ENCODE data around the gene GOLGA6L7. TPM values are rescaled to one million over a fixed set of nuclear protein-coding genes. Genes with fewer than 3 reads are reported as not detected.

GOLGA6L7 gene
- total and polyA plus RNA-seq, 2 of the 4 experiments (the other 2 are of a cell fraction): not detected

- no peak overlapping the region for H3K27ac ChIP-seq (ENCODE audit: insufficient read depth, low read length)
- H4K20me1 ChIP-seq (ENCODE audit: insufficient read depth, low read length): no peaks in the 10 kb centered on the region
- intact Hi-C loops (cut with micrococcal nuclease) (no loop called here), dilution Hi-C loops (cut with HindIII; ENCODE audit: low sequenced_read_pairs, unreplicated experiment) (no loop called here), in situ Hi-C loops (cut with MboI; ENCODE audit: low sequenced_read_pairs) (no loop called here)
- H2BK5ac ChIP-seq (ENCODE audit: low read depth, low read length, poor library complexity, severe bottlenecking): no peak overlapping the region
- H3K18ac ChIP-seq (ENCODE audit: low read depth, low read length): no peak overlapping the region
- no peak overlapping the region for H3K23ac ChIP-seq (ENCODE audit: low read depth, low read length)
- no peak overlapping the region for H4K8ac ChIP-seq (ENCODE audit: low read depth in 2 of 2, low read length in 2 of 2)
- BruUV-seq (replicated peaks): no TSS peak
- ChIA-PET POLR2A (ENCODE audit: unreplicated experiment) (no interaction called here), CTCF (interaction anchor here (0.6 kb wide), 1 partner anchor 949 kb away, joined by 4 read pairs; no protein-coding TSS in a partner anchor)
- no peak overlapping the region for H3K14ac ChIP-seq (replicated peaks; ENCODE audit: low read depth, low read length)
- no peaks in the 10 kb centered on the region for H3K79me1 ChIP-seq (ENCODE audit: low read depth in 1 of 2, low read length in 2 of 2)
- no peak for ATAC-seq (ENCODE audit: low read depth)
- DNase-seq: no peak
- no peak overlapping the region for H2BK20ac ChIP-seq (ENCODE audit: low read depth, low read length)
- H3K4ac ChIP-seq (ENCODE audit: low read depth, low read length): no peak overlapping the region
- no peak overlapping the region for H2BK120ac ChIP-seq (ENCODE audit: low read depth, low read length)
- no peak overlapping the region for H4K5ac ChIP-seq (ENCODE audit: low read depth, low read length)
- H3K56ac ChIP-seq (ENCODE audit: extremely low read depth, insufficient read depth, low read length): no peak overlapping the region
- H3K4me1 ChIP-seq (ENCODE audit: control insufficient read depth, insufficient read depth, low read length): no peaks in the 10 kb centered on the region; the same call in 1 of the 2 replicates
- H3K9me3 ChIP-seq (ENCODE audit: control insufficient read depth, insufficient read depth, low read length): peaks cover 2% of the 10 kb centered on the region
- WGBS, 2 experiments (ENCODE audit: extremely low coverage in 2 of 2, insufficient read length in 1 of 2): no CpG with 5 or more reads among the region's 3 CpGs
- no peak overlapping the region for H3K9ac ChIP-seq (ENCODE audit: low read depth, low read length)
- no peak overlapping the region for H4K91ac ChIP-seq (ENCODE audit: insufficient read depth, low read depth, low read length)
- no peak overlapping the region for H3K4me3 ChIP-seq (ENCODE audit: insufficient read depth, low read depth, low read length)
- H3K27me3 ChIP-seq (ENCODE audit: control insufficient read depth, insufficient read depth, low read length): peaks cover 2% of the 10 kb centered on the region; the same call in 1 of the 2 replicates
- TF ChIP-seq USF2 (IDR thresholded peaks at IDR 0.05; ENCODE audit: low read depth, low read length) (no peak), RCOR1 (IDR thresholded peaks at IDR 0.05; ENCODE audit: insufficient replicate concordance, low read length) (no peak)
- no peak overlapping the region for H2AK5ac ChIP-seq (ENCODE audit: low read depth, low read length)
- no peak overlapping the region for H2BK15ac ChIP-seq (ENCODE audit: low read depth, low read length)
- H2AK9ac ChIP-seq (replicated peaks; ENCODE audit: low read depth, low read length, poor library complexity): no peak overlapping the region
- H3K9me1 ChIP-seq (ENCODE audit: insufficient read depth, low read length): no peaks in the 10 kb centered on the region; the same call in 1 of the 2 replicates
- H3K4me2 ChIP-seq (ENCODE audit: low read depth, low read length): no peak overlapping the region
- H3K36me3 ChIP-seq (ENCODE audit: control insufficient read depth, insufficient read depth, low read length): no peaks in the 10 kb centered on the region
- no peak overlapping the region for H2AFZ ChIP-seq (replicated peaks; ENCODE audit: low read length, poor library complexity)
Measured at GRCh38 chr15:28871168-28871567, 22.7 kb upstream of the GOLGA6L7 start.

Data from IMR-90 (cell line).